Stimulated activated naive B cell treated with anti-CD40 and anti-IgM and Interleukin-4, amounts not matched to agents 10 μg/mL and 1 μg/mL and 100 μg/mL, for 72 hours (primary cell): Measurements from ENCODE around the gene GAA.
A peak's percentile ranks its signal among the peaks of the same experiment; 100 is the strongest.
"Not testable (repeated sequence)": the region's sequence is repeated elsewhere in the genome, so short reads cannot be mapped to it uniquely, and the experiment has no call there.

ENCODE experiments used
- ATAC-seq, 2 donors: fragments of 150-1000 bp; cut with Tn5 transposase; replicated peaks; 2 replicates each; pipeline ENCODE4 v1.10.0; 2021; ENCODE audit warnings: moderate library complexity in 1 of 2
- DNase-seq: peaks from one replicate; pipeline ENCODE4 v3.0.0; 2021
- H3K27ac Mint-ChIP-seq: one replicate; pipeline ENCODE4 v1.8.0; 2022; ENCODE audit warnings: mild to moderate bottlenecking, mixed read lengths
- H3K27me3 Mint-ChIP-seq, 2 donors: one replicate each; pipeline ENCODE4 v1.8.0; 2022; ENCODE audit warnings: mixed read lengths in 2 of 2
- H3K36me3 Mint-ChIP-seq, 2 donors: one replicate each; pipeline ENCODE4 v1.8.0; 2022; ENCODE audit warnings: mixed read lengths in 2 of 2, mild to moderate bottlenecking in 1 of 2
- H3K4me1 Mint-ChIP-seq, 2 donors: one replicate each; pipeline ENCODE4 v1.8.0; 2022; ENCODE audit warnings: mixed read lengths in 2 of 2, mild to moderate bottlenecking in 1 of 2
- H3K4me3 Mint-ChIP-seq, 2 donors: one replicate each; pipeline ENCODE4 v1.8.0; 2022; ENCODE audit warnings: mild to moderate bottlenecking in 2 of 2, mixed read lengths in 2 of 2, moderate library complexity in 1 of 2
- H3K9me3 Mint-ChIP-seq, 2 donors: one replicate each; pipeline ENCODE4 v1.8.0; 2022; ENCODE audit warnings: mixed read lengths in 2 of 2, mild to moderate bottlenecking in 1 of 2

GAA gene

GRCh38 chr17:80070375-80071115 is 30.8 kb upstream of the GAA start:
- no peaks in the 10 kb centered on the region for H3K4me1 Mint-ChIP-seq
- H3K27ac Mint-ChIP-seq = no peak overlapping the region
- no peaks in the 10 kb centered on the region for H3K9me3 Mint-ChIP-seq
- H3K36me3 Mint-ChIP-seq = no peaks in the 10 kb centered on the region
- H3K27me3 Mint-ChIP-seq = peaks cover 4 to 16% of the 10 kb centered on the region in 2 donors
- DNase-seq (no peak), ATAC-seq (no peak)
- H3K4me3 Mint-ChIP-seq = no peak overlapping the region

GRCh38 chr17:80071116-80071841 is 30.1 kb upstream of the GAA start:
- Mint-ChIP-seq H3K4me3 (no peak overlapping the region), H3K4me1 (no peaks in the 10 kb centered on the region), H3K9me3 (no peaks in the 10 kb centered on the region), H3K36me3 (no peaks in the 10 kb centered on the region), H3K27ac (no peak overlapping the region), H3K27me3 (peaks cover 0 to 16% of the 10 kb centered on the region in 2 donors)
- DNase-seq = no peak
- no peak for ATAC-seq

GRCh38 chr17:80072410-80072809 is 29.0 kb upstream of the GAA start:
- Mint-ChIP-seq H3K27ac (no peak overlapping the region), H3K27me3 (peaks cover 0 to 16% of the 10 kb centered on the region in 2 donors), H3K9me3 (no peaks in the 10 kb centered on the region), H3K4me3 (no peak overlapping the region), H3K4me1 (no peaks in the 10 kb centered on the region), H3K36me3 (no peaks in the 10 kb centered on the region)
- ATAC-seq = no peak
- DNase-seq = no peak

GRCh38 chr17:80080081-80080480 is 21.3 kb upstream of the GAA start:
- no peak for DNase-seq
- no peaks in the 10 kb centered on the region for H3K9me3 Mint-ChIP-seq
- H3K27ac Mint-ChIP-seq = no peak overlapping the region
- peaks cover 4 to 7% of the 10 kb centered on the region in 2 donors for H3K27me3 Mint-ChIP-seq
- no peaks in the 10 kb centered on the region for H3K36me3 Mint-ChIP-seq
- no peak overlapping the region for H3K4me3 Mint-ChIP-seq
- H3K4me1 Mint-ChIP-seq = peaks cover 6 to 8% of the 10 kb centered on the region in 2 donors
- ATAC-seq = no peak

GRCh38 chr17:80081596-80081995 is 19.8 kb upstream of the GAA start:
- no peak for DNase-seq
- Mint-ChIP-seq H3K9me3 (no peaks in the 10 kb centered on the region), H3K27me3 (peaks cover 4 to 13% of the 10 kb centered on the region in 2 donors), H3K4me3 (no peak overlapping the region), H3K36me3 (no peaks in the 10 kb centered on the region), H3K27ac (no peak overlapping the region), H3K4me1 (peaks cover 6 to 8% of the 10 kb centered on the region in 2 donors)
- ATAC-seq = no peak

GRCh38 chr17:80082403-80083135 is 18.8 kb upstream of the GAA start:
- Mint-ChIP-seq H3K27me3 (peaks cover 4 to 19% of the 10 kb centered on the region in 2 donors), H3K4me1 (peaks cover 6 to 8% of the 10 kb centered on the region in 2 donors), H3K27ac (no peak overlapping the region), H3K4me3 (no peak overlapping the region), H3K36me3 (no peaks in the 10 kb centered on the region), H3K9me3 (no peaks in the 10 kb centered on the region)
- peak; percentile 64 to 67 for ATAC-seq
- peak; percentile 40 for DNase-seq

GRCh38 chr17:80083136-80083661 is 18.2 kb upstream of the GAA start:
- no peak overlapping the region for H3K4me3 Mint-ChIP-seq
- H3K27me3 Mint-ChIP-seq = peaks cover 4 to 19% of the 10 kb centered on the region in 2 donors
- H3K36me3 Mint-ChIP-seq = no peaks in the 10 kb centered on the region
- no peak overlapping the region for H3K27ac Mint-ChIP-seq
- ATAC-seq = no peak
- no peaks in the 10 kb centered on the region for H3K9me3 Mint-ChIP-seq
- peaks cover 6 to 8% of the 10 kb centered on the region in 2 donors for H3K4me1 Mint-ChIP-seq
- DNase-seq = no peak

- H3K36me3 Mint-ChIP-seq = no peaks in the 10 kb centered on the region
- H3K27ac Mint-ChIP-seq = no peak overlapping the region
- H3K4me3 Mint-ChIP-seq = no peak overlapping the region
- no peaks in the 10 kb centered on the region for H3K9me3 Mint-ChIP-seq
- no peak for DNase-seq
- H3K4me1 Mint-ChIP-seq = peaks cover 6 to 8% of the 10 kb centered on the region in 2 donors
- peaks cover 4 to 19% of the 10 kb centered on the region in 2 donors for H3K27me3 Mint-ChIP-seq
- no peak for ATAC-seq
Observed at GRCh38 chr17:80084773-80085172, 16.6 kb upstream of the GAA start.

GRCh38 chr17:80086081-80086480 is 15.3 kb upstream of the GAA start:
- H3K4me1 Mint-ChIP-seq = peaks cover 6 to 8% of the 10 kb centered on the region in 2 donors
- H3K36me3 Mint-ChIP-seq = no peaks in the 10 kb centered on the region
- DNase-seq (no peak), ATAC-seq (no peak)
- peaks cover 8 to 19% of the 10 kb centered on the region in 2 donors for H3K27me3 Mint-ChIP-seq
- no peak overlapping the region for H3K4me3 Mint-ChIP-seq
- no peak overlapping the region for H3K27ac Mint-ChIP-seq
- H3K9me3 Mint-ChIP-seq = no peaks in the 10 kb centered on the region

GRCh38 chr17:80086616-80087015 is 14.8 kb upstream of the GAA start:
- peaks cover 8 to 19% of the 10 kb centered on the region in 2 donors for H3K27me3 Mint-ChIP-seq
- H3K36me3 Mint-ChIP-seq = no peaks in the 10 kb centered on the region
- DNase-seq = no peak
- ATAC-seq = no peak
- H3K4me3 Mint-ChIP-seq = no peak overlapping the region
- H3K9me3 Mint-ChIP-seq = no peaks in the 10 kb centered on the region
- no peak overlapping the region for H3K27ac Mint-ChIP-seq
- H3K4me1 Mint-ChIP-seq = peaks cover 6 to 8% of the 10 kb centered on the region in 2 donors

- Mint-ChIP-seq H3K36me3 (no peaks in the 10 kb centered on the region), H3K4me1 (peaks cover 3 to 4% of the 10 kb centered on the region in 2 donors), H3K27me3 (peaks cover 7 to 17% of the 10 kb centered on the region in 2 donors), H3K27ac (no peak overlapping the region), H3K4me3 (no peak overlapping the region), H3K9me3 (no peaks in the 10 kb centered on the region)
- ATAC-seq (no peak), DNase-seq (no peak)
Observed at GRCh38 chr17:80087346-80088265, 13.8 kb upstream of the GAA start.

GRCh38 chr17:80089762-80090161 is 11.6 kb upstream of the GAA start:
- Mint-ChIP-seq H3K9me3 (no peaks in the 10 kb centered on the region), H3K4me1 (no peaks in the 10 kb centered on the region), H3K36me3 (no peaks in the 10 kb centered on the region), H3K27ac (no peak overlapping the region), H3K4me3 (no peak overlapping the region), H3K27me3 (peaks cover 4 to 15% of the 10 kb centered on the region in 2 donors)
- ATAC-seq (no peak), DNase-seq (no peak)

GRCh38 chr17:80090164-80090563 is 11.2 kb upstream of the GAA start:
- H3K36me3 Mint-ChIP-seq, DNase-seq, H3K4me1 Mint-ChIP-seq, ATAC-seq, H3K4me3 Mint-ChIP-seq, H3K9me3 Mint-ChIP-seq, H3K27ac Mint-ChIP-seq: not testable (repeated sequence)
- peaks cover 6 to 19% of the 10 kb centered on the region in 2 donors for H3K27me3 Mint-ChIP-seq
